GM19438 (cell line): ENCODE results near the gene SLC30A7.
A peak's percentile ranks its signal among the peaks of the same experiment; 100 is the strongest.
"Not testable (repeated sequence)": the region's sequence is repeated elsewhere in the genome, so short reads cannot be mapped to it uniquely, and the experiment has no call there.

Experiments used
- ATAC-seq: cut with Tn5 transposase; IDR thresholded peaks from one replicate; pipeline ENCODE4 v1.9.1; 2021; ENCODE audit warnings: low read depth; ENCODE audit not compliant: unreplicated experiment

SLC30A7 gene

GRCh38 chr1:100889869-100890482, 5.9 kb upstream of the SLC30A7 start:
- not testable (repeated sequence) for ATAC-seq

DNA sequence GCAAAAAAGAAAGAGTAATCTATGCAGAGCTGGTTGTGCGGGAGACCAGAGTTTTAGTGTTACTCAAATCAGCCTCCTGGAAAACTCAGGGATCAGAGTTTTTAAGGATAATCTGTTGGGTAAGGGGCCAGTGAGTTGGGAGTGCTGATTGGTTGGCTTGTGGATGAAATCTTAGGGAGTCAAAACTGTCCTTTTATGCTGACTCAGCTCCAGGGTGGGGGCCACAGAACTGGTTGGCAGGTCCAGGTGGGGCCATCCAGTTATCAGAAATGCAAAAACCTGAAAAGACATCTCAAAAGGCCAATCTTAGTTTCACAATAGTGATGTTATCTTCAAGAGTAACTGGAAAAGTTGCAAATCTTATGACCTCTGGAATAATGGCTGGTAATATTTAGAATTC, 4.5 kb upstream of the SLC30A7 start:
- no peak for ATAC-seq

DNA sequence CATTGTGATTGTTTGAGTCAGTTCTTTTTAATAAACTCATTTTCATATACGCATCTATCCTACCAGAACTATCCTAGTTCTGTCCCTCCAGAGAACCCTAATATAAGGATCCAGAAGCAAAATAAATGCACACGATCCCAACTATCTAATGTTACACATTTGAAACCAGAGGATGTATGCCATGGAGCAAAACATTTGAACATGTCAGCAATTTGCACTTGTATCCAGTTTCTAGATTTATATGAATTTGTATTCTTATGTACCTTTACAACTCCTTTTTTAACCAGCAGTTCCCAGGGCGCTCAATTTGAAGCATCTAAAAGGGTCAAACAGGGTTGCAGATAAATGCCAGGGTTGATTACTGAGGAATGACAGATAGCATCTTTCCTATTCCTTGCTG, 3.3 kb upstream of the SLC30A7 start:
- no peak for ATAC-seq

DNA sequence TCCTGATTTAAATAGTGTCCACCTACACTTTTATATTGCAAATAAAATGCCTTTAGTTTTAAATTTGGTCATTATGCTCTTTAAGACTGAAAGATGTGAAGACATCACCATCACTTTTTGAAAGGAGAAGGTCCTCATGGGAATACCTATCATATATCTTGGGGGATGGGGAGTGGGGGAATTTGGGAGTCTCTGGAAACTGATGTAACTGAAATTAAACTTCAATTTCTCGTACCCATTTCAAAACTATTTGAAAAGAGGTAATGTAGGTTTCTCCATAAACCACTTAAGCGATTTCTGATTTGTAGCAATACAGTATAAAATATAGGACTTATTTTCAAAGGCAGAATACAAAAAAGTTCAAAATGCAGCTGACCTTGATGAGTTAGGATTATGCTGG, 2.2 kb upstream of the SLC30A7 start:
- ATAC-seq, result no peak

DNA sequence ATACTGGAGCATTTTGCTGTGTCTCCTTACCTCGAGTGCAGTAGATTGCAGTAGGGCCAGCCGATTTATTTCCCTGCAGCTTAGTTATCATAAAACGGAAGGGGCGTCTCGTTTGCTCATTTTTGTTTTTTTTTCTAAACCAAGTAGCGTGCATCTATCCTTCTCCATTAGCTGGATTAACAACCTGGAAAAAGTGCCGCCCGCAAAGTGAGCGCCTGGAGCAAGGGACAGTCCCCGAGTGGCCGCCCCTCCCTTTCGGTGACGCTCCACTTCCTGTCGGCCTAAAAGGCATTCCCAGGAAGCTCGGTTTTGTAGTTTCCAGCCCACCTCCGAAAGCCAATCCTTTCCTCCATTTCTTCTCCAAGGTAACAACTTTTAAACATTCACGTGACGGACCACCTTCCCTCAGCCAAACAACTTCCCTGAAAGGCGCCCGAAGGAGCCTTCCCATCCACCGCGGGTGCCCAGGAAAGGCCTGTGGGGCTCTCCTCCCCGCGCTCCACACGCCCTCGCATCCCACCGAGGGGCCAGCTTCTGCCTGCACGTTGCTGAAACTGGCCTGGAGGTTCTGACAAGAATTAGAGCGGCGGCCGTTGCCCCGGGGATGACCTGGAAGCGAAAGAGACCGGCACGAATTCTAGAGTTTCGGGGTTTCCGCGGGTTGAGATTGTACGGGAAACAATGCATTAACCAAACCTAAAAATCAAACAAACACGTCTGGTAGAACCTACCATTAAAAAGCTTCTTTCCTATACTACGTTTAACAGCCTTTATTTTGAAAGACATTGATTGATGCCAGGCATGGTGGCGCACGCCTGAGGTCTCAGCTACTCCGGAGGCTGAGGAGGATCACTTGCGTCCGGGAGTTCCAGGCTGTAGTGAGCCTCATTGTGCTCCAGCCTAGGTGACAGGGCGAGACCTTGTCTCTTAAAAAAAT, 1.0 kb upstream of the SLC30A7 start, which contains the start of gene EXTL2:
Gene EXTL2 (minus strand): TSS at position 240 of the 937 bp plus-strand sequence. CDS start 6,085 bp downstream, outside the sequence.
- peak; percentile 45 for ATAC-seq

DNA sequence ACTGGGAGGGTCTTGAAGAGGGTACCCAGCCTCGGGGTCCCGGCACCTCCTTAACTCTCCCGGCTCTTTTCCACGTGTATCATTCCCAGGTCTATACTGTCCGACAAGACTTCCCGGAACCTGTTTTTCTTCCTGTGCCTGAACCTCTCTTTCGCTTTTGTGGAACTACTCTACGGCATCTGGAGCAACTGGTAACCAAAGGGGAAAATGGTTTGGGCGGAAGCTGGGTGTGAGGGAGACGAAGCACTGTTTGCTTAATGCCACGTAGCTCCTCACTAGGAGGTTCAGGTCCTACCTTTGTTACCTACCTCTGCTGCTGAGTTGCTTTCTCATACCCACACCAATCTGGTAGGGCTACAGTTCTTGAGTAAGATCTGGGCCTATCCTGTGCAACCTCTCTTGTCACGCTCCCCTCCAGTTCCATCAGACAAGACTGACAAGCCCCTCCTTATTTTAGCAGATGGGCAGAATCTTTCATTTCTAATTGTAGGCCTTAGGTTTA, 642 bp downstream of the SLC30A7 start:
- peak; percentile 33 for ATAC-seq

- ATAC-seq, result no peak
Observed at GRCh38 chr1:100902365-100902764, 6.5 kb downstream of the SLC30A7 start.

DNA sequence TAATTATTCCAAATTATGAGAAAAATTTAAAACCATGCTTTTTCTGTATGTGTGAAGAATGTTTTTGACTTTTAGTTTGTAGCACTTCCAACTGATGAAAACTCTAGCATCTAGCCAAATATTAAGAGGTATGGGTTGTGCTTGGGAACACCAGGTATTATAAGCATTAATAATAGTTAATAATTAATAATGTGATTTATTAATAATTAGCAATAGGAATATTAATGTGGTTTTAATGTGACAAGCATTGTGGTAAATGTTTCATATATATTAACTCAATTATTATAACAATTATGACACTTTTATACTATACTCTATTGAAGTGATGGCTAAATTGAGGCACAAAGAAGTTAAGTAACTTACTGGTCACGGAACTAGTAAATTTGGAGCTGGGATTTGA, 7.9 kb downstream of the SLC30A7 start:
- no peak for ATAC-seq

DNA sequence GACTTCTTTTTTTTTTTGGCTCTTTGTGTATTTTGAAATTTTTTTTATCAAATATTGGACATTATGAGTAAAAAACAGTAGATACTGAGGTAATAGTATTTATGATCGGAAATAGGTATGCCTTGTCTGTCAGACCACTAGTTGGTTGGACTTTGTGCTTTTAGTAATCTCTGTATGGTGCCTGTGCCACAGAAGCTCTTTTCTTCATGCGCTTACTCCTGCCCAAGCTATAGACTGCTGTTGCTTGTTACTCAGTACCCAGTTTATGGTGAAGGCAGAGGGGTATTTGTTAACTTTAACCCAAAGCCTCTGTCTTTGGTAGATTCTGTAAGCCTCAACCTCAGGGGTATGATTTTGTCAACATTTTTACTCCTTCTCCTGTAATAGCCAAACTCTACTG, 8.6 kb downstream of the SLC30A7 start:
- ATAC-seq, result no peak

DNA sequence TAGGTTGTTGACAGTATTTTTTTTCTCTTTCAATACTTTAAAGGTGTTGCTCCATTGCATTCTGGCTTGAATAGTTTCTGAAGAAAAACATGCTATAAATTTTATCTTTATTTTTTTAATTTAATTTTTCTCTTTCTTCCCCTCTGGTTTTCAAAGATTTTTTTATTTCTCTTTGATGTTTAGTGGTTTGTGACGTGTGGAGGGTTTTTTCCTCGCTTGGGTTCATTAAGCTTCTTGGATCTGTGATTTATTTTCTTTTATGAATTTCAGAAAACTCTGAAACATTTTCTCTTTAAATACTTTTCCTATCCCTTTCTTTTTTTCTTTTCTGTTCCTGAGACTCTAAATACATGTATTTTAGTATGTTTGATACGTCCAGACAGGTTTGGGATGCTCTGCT, 9.3 kb downstream of the SLC30A7 start:
- no peak for ATAC-seq

DNA sequence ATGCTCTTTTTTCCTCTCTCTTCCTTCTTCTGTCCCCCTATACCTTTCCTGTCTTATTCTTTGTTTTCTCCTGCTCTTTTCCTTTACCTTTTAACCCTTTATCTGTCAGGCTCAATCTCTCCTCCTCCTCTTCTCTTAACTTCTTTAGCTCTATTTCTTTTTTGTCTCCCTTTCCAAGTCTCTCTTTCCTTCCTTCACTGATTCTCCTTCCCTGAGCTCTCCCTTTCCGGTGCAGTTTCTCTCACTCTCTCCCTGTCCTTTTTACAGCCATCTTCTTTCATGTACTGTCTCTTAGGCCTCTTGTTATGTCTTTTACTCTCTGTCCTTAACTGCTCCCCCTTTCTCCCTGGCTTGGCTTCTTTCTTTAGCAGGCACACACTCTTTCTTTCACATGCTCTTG, 12.0 kb downstream of the SLC30A7 start:
- no peak for ATAC-seq

- no peak for ATAC-seq
Observed at GRCh38 chr1:100909018-100909417, 13.1 kb downstream of the SLC30A7 start.

DNA sequence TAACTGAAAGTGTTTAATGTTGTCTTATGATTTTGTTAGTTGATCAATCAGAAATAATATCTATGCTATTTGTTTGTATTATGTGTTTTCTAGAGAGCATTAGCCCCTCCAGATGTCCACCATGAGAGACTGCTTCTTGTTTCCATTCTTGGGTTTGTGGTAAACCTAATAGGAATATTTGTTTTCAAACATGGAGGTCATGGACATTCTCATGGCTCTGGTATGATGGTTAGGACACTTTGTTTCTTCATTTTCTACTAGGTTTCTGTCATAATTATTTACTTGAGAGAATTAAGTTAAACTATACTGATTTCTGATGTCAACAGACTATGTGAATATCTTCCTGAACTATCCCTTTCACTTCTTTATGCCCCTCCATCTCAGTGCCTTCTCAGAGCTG, 16.1 kb downstream of the SLC30A7 start:
- ATAC-seq, result no peak

- no peak for ATAC-seq
Observed at GRCh38 chr1:100921110-100921706, 25.3 kb downstream of the SLC30A7 start.

- ATAC-seq, result no peak
Observed at GRCh38 chr1:100924212-100924611, 28.3 kb downstream of the SLC30A7 start.

- ATAC-seq, result no peak
Observed at GRCh38 chr1:100924991-100925390, 29.1 kb downstream of the SLC30A7 start.

DNA sequence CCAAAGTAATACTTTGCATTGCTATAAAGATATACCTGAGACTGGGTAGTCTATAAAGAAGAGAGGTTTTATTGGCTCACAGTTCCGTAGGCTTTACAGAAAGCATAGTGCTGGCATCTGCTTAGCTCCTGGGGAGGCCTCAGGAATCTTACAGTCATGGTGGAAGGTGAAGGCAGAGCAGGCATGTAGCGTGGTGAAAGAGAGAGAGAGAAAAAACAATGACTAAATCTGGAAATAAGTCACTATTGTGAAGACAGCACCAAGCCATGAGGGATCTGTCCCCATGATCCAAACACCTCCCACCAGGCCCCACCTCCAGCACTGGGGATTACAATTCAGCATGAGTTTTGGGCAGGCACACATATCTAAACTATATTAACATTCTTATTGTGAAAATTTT, 30.4 kb downstream of the SLC30A7 start:
- no peak for ATAC-seq

DNA sequence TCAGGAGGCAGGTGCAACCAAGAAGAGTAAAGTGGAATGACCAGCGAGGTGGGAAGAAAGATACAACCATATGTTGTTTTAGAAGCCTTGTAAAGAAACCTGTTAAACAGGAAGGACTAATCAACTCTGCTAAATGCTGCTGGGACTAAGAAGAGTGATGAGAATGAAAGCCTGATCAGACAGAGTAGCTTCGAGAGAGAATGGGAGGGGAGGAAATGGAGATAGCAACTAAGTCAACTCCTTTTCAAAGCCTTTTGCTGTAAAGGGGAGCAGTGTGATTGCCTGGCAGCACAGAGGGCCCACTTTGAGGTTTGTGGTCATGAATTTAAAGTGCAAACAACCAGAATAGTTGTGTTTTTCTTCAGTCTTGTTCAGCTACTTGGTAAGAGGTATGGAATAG, 31.4 kb downstream of the SLC30A7 start:
- no peak for ATAC-seq

DNA sequence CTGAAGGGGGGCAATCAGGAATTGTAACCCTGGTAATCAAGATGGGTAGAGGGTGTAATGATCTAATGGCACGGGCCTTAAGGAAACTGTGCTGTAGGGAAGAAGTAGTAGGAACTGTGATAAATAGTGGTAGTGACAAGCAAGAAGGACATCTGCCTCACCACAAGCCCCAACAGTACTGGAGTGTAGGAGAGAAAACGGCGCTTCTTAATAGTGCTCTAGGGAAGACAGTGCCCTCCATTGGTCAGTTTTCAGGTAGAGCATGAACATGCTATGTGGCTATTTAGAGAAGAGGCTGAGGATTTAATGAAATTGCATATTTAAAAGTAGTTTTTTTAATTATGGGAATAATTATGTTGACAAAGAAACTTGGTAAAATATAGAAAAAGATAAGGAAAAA, 32.2 kb downstream of the SLC30A7 start:
- no peak for ATAC-seq

DNA sequence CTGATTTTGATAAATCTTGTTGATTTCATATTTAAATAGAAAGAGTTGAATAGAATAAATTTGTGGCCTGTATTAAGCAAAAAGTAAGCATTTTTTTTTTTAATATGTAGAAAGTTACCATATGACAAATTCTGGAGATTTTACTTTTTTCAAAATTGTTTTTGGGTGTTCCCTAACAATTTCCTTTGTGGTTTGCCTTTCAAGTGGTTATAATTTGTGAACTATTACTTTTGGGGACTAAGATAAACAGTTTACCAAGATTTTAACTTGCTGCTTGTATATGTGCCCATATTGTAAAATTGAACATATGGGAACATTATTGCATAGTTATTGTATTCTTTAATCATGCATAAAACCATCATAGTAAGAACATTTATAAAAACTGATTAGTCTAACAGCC, 34.6 kb downstream of the SLC30A7 start:
- no peak for ATAC-seq

DNA sequence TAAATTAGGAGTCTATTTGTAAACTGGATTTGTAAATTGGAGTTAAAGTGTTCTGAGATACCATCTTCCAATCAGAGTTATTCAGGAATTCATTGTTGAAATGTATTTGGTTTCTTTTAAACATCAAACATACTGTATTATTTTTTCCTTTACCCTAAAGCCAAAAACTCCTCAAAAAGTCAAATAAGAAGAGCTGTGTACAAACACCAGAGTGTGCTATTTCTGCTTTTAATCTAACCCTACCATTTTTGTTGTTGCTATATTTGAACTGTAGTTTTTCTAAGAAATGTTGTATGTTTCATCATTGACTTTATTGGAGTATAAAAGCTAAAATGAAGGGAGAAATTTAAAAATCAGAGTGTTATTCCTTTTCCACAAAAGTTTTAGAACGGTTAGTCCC, 35.8 kb downstream of the SLC30A7 start:
- no peak for ATAC-seq
